B cell (primary cell): Measurements from ENCODE around the gene AMBRA1. TPM values are rescaled to one million over a fixed set of nuclear protein-coding genes. Genes with fewer than 3 reads are reported as not detected.

Experiments
- ATAC-seq: fragments of 200-7000 bp; cut with Tn5 transposase; one replicate; pipeline ENCODE4 v1.10.0; 2021; ENCODE audit warnings: low read depth, mild to moderate bottlenecking, moderate number of reproducible peaks, moderate library complexity
- CTCF ChIA-PET: fragments of 350-600 bp; sonication (Branson Sonifier 250); formaldehyde crosslinking; loops from one replicate; lab custom pipeline; 2021; ENCODE audit warnings: antibody characterized with exemption, inconsistent platforms; lab: Charles Lee
- POLR2A ChIA-PET: fragments of 350-600 bp; sonication (Branson Sonifier 250); formaldehyde crosslinking; loops from one replicate; lab custom pipeline; 2021; ENCODE audit warnings: antibody characterized with exemption; lab: Charles Lee
- DNase-seq: peaks from one replicate; pipeline ENCODE4 v3.0.0; 2013
- H2AFZ ChIP-seq: 2 replicates; pipeline ENCODE4 v1.6.1; 2012; ENCODE audit warnings: mild to moderate bottlenecking, low read depth, low read length; ENCODE audit not compliant: insufficient read depth, poor library complexity, severe bottlenecking
- H3K27ac ChIP-seq, 2 donors: 1 replicate in 1 of 2; 2 replicates in 1 of 2; pipeline ENCODE4 v1.5.1; 2012 to 2013; ENCODE audit warnings: low read length in 2 of 2, mild to moderate bottlenecking in 2 of 2, moderate library complexity in 1 of 2
- H3K27me3 ChIP-seq, 4 experiments: fragments of 200-600 bp in 1 of 4; sonication (generic) in 1 of 4; replicated peaks in 1 of 4; 1 replicate in 2 of 4; 2 replicates in 2 of 4; pipeline versions ENCODE4 v1.6.1 to v1.7.0; 2013 to 2016; ENCODE audit warnings: low read length in 3 of 4, mild to moderate bottlenecking in 2 of 4, mixed read lengths in 1 of 4, moderate library complexity in 1 of 4; ENCODE audit not compliant: insufficient read depth in 4 of 4, control insufficient read depth in 3 of 4; ENCODE audit errors: control extremely low read depth in 1 of 4
- H3K36me3 ChIP-seq, 2 experiments: replicated peaks in 1 of 2; 1 replicate in 1 of 2; 2 replicates in 1 of 2; pipeline versions ENCODE4 v1.6.1 to v1.7.1; 2013; ENCODE audit warnings: low read length in 1 of 2; ENCODE audit not compliant: insufficient read depth in 2 of 2, control insufficient read depth in 1 of 2; ENCODE audit errors: control extremely low read depth in 1 of 2, extremely low read depth in 1 of 2
- H3K4me1 ChIP-seq, 2 donors: fragments of 200-600 bp in 1 of 2; sonication (generic) in 1 of 2; 1 replicate in 1 of 2; 2 replicates in 1 of 2; pipeline versions ENCODE4 v1.5.1 to v1.6.1; 2013 to 2017; ENCODE audit warnings: low read length in 2 of 2; ENCODE audit not compliant: control insufficient read depth in 2 of 2, insufficient read depth in 2 of 2
- H3K4me2 ChIP-seq: replicated peaks from 2 replicates; pipeline ENCODE3; 2012; ENCODE audit warnings: mild to moderate bottlenecking, low read depth, low read length; ENCODE audit not compliant: poor library complexity, severe bottlenecking
- H3K4me3 ChIP-seq, 5 experiments: fragments of 200-600 bp in 1 of 5; sonication (generic) in 1 of 5; 1 replicate in 3 of 5; 2 replicates in 2 of 5; pipeline versions ENCODE4 v1.5.1 to v1.7.0; 2011 to 2016; ENCODE audit warnings: low read length in 4 of 5, mild to moderate bottlenecking in 4 of 5, low read depth in 2 of 5, control low read depth in 1 of 5, moderate library complexity in 1 of 5; ENCODE audit not compliant: insufficient read depth in 1 of 5; ENCODE audit errors: control extremely low read depth in 1 of 5, extremely low read depth in 1 of 5
- H3K79me2 ChIP-seq: fragments of 200-600 bp; sonication (generic); one replicate; pipeline ENCODE4 v1.6.0; 2016; ENCODE audit warnings: low read length; ENCODE audit not compliant: control insufficient read depth, insufficient read depth
- H3K9ac ChIP-seq: fragments of 200-600 bp; sonication (generic); 2 replicates; pipeline ENCODE4 v1.6.1; 2017; ENCODE audit warnings: mild to moderate bottlenecking, low read length, moderate library complexity
- H3K9me3 ChIP-seq, 3 donors: one replicate each; pipeline versions ENCODE4 v1.6.1 to v1.7.1; 2013; ENCODE audit warnings: low read length in 2 of 3; ENCODE audit not compliant: control insufficient read depth in 2 of 3, insufficient read depth in 1 of 3; ENCODE audit errors: control extremely low read depth in 1 of 3
- H4K20me1 ChIP-seq: 2 replicates; pipeline ENCODE4 v1.6.0; 2012; ENCODE audit warnings: mild to moderate bottlenecking, low read length; ENCODE audit not compliant: insufficient read depth, control insufficient read depth, poor library complexity, severe bottlenecking
- H3K27ac Mint-ChIP-seq: one replicate; pipeline ENCODE4 v1.8.0; 2021; ENCODE audit warnings: mixed read lengths
- H3K27me3 Mint-ChIP-seq: one replicate; pipeline ENCODE4 v1.8.0; 2021; ENCODE audit warnings: mixed read lengths
- H3K4me1 Mint-ChIP-seq: one replicate; pipeline ENCODE4 v1.8.0; 2021; ENCODE audit warnings: mixed read lengths
- H3K4me3 Mint-ChIP-seq: one replicate; pipeline ENCODE4 v1.8.0; 2021; ENCODE audit warnings: mixed read lengths
- H3K9me3 Mint-ChIP-seq: one replicate; pipeline ENCODE4 v1.8.0; 2022; ENCODE audit warnings: mixed read lengths; ENCODE audit not compliant: insufficient read depth
- CTCF ChIP-seq: fragments of 200-600 bp; IDR thresholded peaks from one replicate; pipeline ENCODE4 v1.8.0; 2022; ENCODE audit warnings: antibody characterized with exemption, mild to moderate bottlenecking
- EZH2 ChIP-seq: IDR thresholded peaks from 2 replicates; pipeline ENCODE4 v1.6.1; 2012; ENCODE audit warnings: borderline replicate concordance, low read depth, mild to moderate bottlenecking, moderate library complexity, low read length; ENCODE audit not compliant: insufficient read depth, poor library complexity, severe bottlenecking
- WGBS: methylation state at CpG from one replicate; pipeline ENCODE4 v1.1.5; 2013; ENCODE audit warnings: missing lambda C conversion rate; ENCODE audit not compliant: insufficient coverage; 5-methylcytosine and 5-hydroxymethylcytosine counted together
- intact Hi-C: fragments of 100-400 bp; cut with micrococcal nuclease; formaldehyde crosslinking; loops from one replicate; pipeline ENCODE4 v1.10.0; 2022
- polyA plus RNA-seq: library from polyadenylated mRNA; depleted of rRNA; stranded (reverse); fragments of >200 nt; gene quantifications from 2 replicates; pipeline ENCODE4 v1.2.3, GENCODE V29; 2012
- total RNA-seq, 2 donors: library from RNA; stranded (reverse); fragments of 120-200 nt in 1 of 2; gene quantifications; 1 replicate in 1 of 2; 2 replicates in 1 of 2; pipeline versions ENCODE4 v1.2.3 to v1.2.4, GENCODE V29; 2013 to 2022

Gene AMBRA1
- total and polyA plus RNA-seq, 2 donors (not counting 1 experiment from before 2014, with no cell fraction given): 13.8 to 36.1 TPM

- CTCF ChIA-PET: interaction anchor here (0.5 to 1.3 kb wide), 3 partner anchors 10 to 35 kb away, joined by 3 to 4 read pairs (median 3); no protein-coding TSS in a partner anchor
Observed at GRCh38 chr11:46643531-46643930, 49.7 kb upstream of the AMBRA1 start.

More at GRCh38 chr11:46643531-46643930, 49.7 kb upstream of the AMBRA1 start:
- 100% methylated on average over 1 of the region's 3 CpGs for WGBS
- H3K27ac Mint-ChIP-seq: no peak overlapping the region
- peaks cover 10% of the 10 kb centered on the region for H3K79me2 ChIP-seq
- H3K27ac ChIP-seq: no peak overlapping the region
- H3K4me2 ChIP-seq: no peak overlapping the region
- no peak overlapping the region for H3K4me3 Mint-ChIP-seq
- peaks cover 15% of the 10 kb centered on the region for H4K20me1 ChIP-seq
- no peak overlapping the region for H3K9ac ChIP-seq
- intact Hi-C loops: no loop called here
- DNase-seq: no peak
- H3K36me3 ChIP-seq: peaks cover 12 to 69% of the 10 kb centered on the region in 2 experiments
- no peaks in the 10 kb centered on the region for H3K27me3 ChIP-seq
- no peaks in the 10 kb centered on the region for H3K27me3 Mint-ChIP-seq
- TF ChIP-seq CTCF (no peak), EZH2 (no peak)
- no peaks in the 10 kb centered on the region for H3K9me3 Mint-ChIP-seq
- no peak overlapping the region for H3K4me3 ChIP-seq
- H2AFZ ChIP-seq: no peak overlapping the region
- peaks cover 0 to 3% (median 0%) of the 10 kb centered on the region in 3 donors for H3K9me3 ChIP-seq
- ATAC-seq: no peak
- H3K4me1 ChIP-seq: no peaks in the 10 kb centered on the region
- POLR2A ChIA-PET: no interaction called here
- peaks cover 2% of the 10 kb centered on the region for H3K4me1 Mint-ChIP-seq
